Measurements from ENCODE around the gene GIMAP8. TPM values are rescaled to one million over a fixed set of nuclear protein-coding genes. Genes with fewer than 3 reads are reported as not detected.

Gene GIMAP8
- total RNA-seq, 3 donors from 2014 or later: 7.2 to 11.5 (median 10.4) TPM

DNA sequence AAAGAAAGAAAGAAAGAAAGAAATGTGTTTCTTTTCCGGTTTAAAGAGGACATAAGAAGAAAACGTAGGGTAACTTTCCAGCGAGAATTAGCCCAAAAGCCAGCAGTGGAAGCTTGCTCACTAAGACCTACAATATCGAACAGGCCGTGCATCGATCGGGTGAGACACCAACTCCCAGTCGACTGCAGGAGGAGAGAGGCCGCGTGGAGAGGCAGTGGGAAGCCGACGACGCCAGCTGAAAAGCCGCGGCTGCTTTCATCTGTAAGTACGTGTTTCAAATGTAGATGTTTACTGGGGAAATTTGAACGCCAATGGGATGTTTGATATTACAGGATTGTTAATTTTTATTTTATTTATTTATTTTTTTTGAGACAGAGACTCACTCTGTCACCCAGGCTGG is 28.6 kb upstream of the GIMAP8 start:
- intact Hi-C loops (cut with DNase I; ENCODE audit: low total_unique reads): no loop called here

GRCh38 chr7:150425670-150426069 is 24.8 kb upstream of the GIMAP8 start:
- peaks cover 0 to 9% of the 10 kb centered on the region in 2 donors for H3K4me1 ChIP-seq
- no peak overlapping the region for H3K27ac ChIP-seq
- TF ChIP-seq, protein P1, sequence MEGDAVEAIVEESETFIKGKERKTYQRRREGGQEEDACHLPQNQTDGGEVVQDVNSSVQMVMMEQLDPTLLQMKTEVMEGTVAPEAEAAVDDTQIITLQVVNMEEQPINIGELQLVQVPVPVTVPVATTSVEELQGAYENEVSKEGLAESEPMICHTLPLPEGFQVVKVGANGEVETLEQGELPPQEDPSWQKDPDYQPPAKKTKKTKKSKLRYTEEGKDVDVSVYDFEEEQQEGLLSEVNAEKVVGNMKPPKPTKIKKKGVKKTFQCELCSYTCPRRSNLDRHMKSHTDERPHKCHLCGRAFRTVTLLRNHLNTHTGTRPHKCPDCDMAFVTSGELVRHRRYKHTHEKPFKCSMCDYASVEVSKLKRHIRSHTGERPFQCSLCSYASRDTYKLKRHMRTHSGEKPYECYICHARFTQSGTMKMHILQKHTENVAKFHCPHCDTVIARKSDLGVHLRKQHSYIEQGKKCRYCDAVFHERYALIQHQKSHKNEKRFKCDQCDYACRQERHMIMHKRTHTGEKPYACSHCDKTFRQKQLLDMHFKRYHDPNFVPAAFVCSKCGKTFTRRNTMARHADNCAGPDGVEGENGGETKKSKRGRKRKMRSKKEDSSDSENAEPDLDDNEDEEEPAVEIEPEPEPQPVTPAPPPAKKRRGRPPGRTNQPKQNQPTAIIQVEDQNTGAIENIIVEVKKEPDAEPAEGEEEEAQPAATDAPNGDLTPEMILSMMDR (IDR thresholded peaks at IDR 0.05): no peak
- TF ChIP-seq POLR2AphosphoS5 (IDR thresholded peaks at IDR 0.05): no peak
- TF ChIP-seq POLR2A (IDR thresholded peaks at IDR 0.05): no peak
- H3K36me3 ChIP-seq: no peaks in the 10 kb centered on the region
- DNase-seq (ENCODE audit: low spot score in 2 of 2): no peak
- H3K4me3 ChIP-seq: no peak overlapping the region
- H3K27me3 ChIP-seq: no peaks in the 10 kb centered on the region
- no peaks in the 10 kb centered on the region for H3K9me3 ChIP-seq
- intact Hi-C loops (cut with DNase I; ENCODE audit: low total_unique reads): no loop called here

More for the DNA sequence above, 28.6 kb upstream of the GIMAP8 start:
- Histone ChIP-seq H3K27ac (no peak overlapping the region), H3K4me1 (no peaks in the 10 kb centered on the region), H3K9me3 (no peaks in the 10 kb centered on the region), H3K27me3 (no peaks in the 10 kb centered on the region), H3K36me3 (no peaks in the 10 kb centered on the region), H3K4me3 (no peak overlapping the region)
- DNase-seq (ENCODE audit: low spot score in 2 of 2): no peak
- TF ChIP-seq POLR2AphosphoS5 (IDR thresholded peaks at IDR 0.05) (no peak), POLR2A (IDR thresholded peaks at IDR 0.05) (no peak)
- TF ChIP-seq, protein P1 (IDR thresholded peaks at IDR 0.05): no peak

GRCh38 chr7:150428671-150429451 is 21.6 kb upstream of the GIMAP8 start:
- Histone ChIP-seq H3K27ac (no peak overlapping the region), H3K36me3 (no peaks in the 10 kb centered on the region), H3K4me3 (no peak overlapping the region), H3K9me3 (no peaks in the 10 kb centered on the region), H3K4me1 (peaks cover 0 to 9% of the 10 kb centered on the region in 2 donors), H3K27me3 (no peaks in the 10 kb centered on the region)
- TF ChIP-seq, protein P1 (IDR thresholded peaks at IDR 0.05): no peak
- TF ChIP-seq POLR2AphosphoS5 (IDR thresholded peaks at IDR 0.05) (no peak), POLR2A (IDR thresholded peaks at IDR 0.05) (no peak)
- intact Hi-C loops (cut with DNase I; ENCODE audit: low total_unique reads): no loop called here
- peak; percentile 51 to 76 for DNase-seq (ENCODE audit: low spot score in 2 of 2)

GRCh38 chr7:150429699-150430098 is 20.7 kb upstream of the GIMAP8 start:
- H3K4me1 ChIP-seq: peaks cover 0 to 9% of the 10 kb centered on the region in 2 donors
- H3K4me3 ChIP-seq: no peak overlapping the region
- no peaks in the 10 kb centered on the region for H3K9me3 ChIP-seq
- TF ChIP-seq, protein P1 (IDR thresholded peaks at IDR 0.05): no peak
- TF ChIP-seq POLR2AphosphoS5 (IDR thresholded peaks at IDR 0.05) (no peak), POLR2A (IDR thresholded peaks at IDR 0.05) (no peak)
- no peak overlapping the region for H3K27ac ChIP-seq
- DNase-seq (ENCODE audit: low spot score in 2 of 2): no peak
- no peaks in the 10 kb centered on the region for H3K36me3 ChIP-seq
- intact Hi-C loops (cut with DNase I; ENCODE audit: low total_unique reads): no loop called here
- no peaks in the 10 kb centered on the region for H3K27me3 ChIP-seq

GRCh38 chr7:150430465-150431085 is 19.9 kb upstream of the GIMAP8 start:
- Histone ChIP-seq H3K27me3 (no peaks in the 10 kb centered on the region), H3K27ac (no peak overlapping the region), H3K4me1 (peaks cover 0 to 9% of the 10 kb centered on the region in 2 donors), H3K9me3 (no peaks in the 10 kb centered on the region), H3K36me3 (no peaks in the 10 kb centered on the region), H3K4me3 (no peak overlapping the region)
- TF ChIP-seq POLR2AphosphoS5 (IDR thresholded peaks at IDR 0.05): no peak
- TF ChIP-seq, protein P1 (IDR thresholded peaks at IDR 0.05): no peak
- no peak for TF ChIP-seq POLR2A (IDR thresholded peaks at IDR 0.05)
- intact Hi-C loops (cut with DNase I; ENCODE audit: low total_unique reads): no loop called here
- no peak for DNase-seq (ENCODE audit: low spot score in 2 of 2)
